Measurements from ENCODE around the gene DIAPH1.
"Not testable (repeated sequence)": the region's sequence is repeated elsewhere in the genome, so short reads cannot be mapped to it uniquely, and the experiment has no call there.

DIAPH1 gene

DNA sequence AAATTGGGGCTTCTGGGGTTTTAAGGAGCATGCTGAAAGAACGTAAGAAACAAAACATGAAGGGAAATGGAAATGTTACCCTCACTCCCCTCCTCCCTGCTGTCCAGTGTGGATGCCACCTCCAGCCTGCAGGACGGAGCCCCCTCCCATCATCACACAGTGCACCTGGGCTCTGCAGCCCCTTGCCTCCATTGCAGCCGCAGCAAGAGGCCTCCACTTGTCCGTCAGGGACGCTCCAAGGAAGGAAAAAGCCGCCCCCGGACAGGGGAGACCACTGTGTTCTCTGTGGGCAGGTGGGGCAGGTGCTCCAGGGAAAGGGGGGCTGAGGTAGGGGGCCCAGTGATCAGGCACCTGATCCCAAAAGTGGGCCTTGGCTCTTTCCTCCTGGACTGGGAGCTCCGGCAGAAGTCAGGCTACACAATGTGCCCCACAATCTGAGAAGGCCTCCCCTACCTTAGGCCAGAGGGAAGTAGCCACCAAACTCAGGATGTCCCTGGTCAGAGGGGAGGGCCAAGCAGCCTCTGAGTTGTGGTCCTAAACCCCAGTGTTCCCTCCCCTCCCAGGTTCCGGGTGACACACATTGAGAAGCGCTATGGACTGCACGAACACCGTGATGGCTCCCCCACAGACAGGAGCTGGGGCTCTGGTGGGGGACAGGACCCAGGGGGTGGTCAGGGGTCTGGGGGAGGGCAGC, 20.7 kb upstream of the DIAPH1 start:
- no peak for DNase-seq

DNA sequence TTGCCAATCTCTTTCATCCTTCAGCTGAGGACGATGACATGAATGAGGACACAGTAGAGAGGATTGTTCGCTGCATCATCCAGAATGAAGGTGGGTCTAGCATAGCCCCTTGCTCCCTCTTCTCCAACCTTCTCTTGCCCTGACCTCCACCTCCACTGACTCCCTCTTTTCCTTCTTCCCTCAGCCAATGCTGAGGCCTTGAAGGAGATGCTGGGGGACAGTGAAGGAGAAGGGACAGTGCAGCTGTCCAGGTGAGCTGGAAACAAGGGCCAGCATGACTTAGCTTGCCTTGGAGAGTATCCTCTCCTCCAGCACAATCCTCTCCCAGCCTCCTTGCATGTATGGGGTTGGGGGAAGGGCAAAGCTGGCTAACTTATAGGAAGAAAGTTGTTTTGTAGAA, 20.0 kb upstream of the DIAPH1 start:
- DNase-seq: no peak

DNA sequence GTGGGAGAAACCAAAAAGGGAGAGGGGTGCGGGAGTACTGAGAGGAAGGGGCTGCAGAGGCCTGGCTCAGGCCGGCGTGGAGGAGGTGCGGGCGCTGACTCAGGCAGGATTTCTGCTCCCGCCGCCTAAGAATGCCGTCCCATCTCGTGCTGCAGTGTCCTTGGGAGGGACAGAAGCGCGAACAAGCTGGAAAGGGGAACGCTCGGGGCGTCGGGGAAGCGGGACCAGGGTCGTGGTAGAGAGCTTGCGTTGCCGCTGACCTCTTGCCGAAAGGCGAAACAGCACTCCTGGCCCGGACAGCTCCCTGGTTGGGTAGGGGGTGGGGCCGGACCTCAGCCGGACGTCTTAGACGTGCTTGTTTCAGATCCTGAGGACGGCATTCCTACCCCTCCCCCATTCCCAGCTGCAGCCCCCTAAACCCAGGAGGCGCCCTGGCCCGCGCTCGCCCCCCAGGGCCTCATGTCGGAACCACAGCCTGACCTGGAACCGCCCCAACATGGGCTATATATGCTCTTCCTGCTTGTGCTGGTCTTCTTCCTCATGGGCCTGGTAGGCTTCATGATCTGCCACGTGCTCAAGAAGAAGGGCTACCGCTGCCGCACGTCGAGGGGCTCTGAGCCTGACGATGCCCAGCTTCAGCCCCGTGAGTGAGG, 19.1 kb upstream of the DIAPH1 start:
- peak; percentile 49 for DNase-seq

DNA sequence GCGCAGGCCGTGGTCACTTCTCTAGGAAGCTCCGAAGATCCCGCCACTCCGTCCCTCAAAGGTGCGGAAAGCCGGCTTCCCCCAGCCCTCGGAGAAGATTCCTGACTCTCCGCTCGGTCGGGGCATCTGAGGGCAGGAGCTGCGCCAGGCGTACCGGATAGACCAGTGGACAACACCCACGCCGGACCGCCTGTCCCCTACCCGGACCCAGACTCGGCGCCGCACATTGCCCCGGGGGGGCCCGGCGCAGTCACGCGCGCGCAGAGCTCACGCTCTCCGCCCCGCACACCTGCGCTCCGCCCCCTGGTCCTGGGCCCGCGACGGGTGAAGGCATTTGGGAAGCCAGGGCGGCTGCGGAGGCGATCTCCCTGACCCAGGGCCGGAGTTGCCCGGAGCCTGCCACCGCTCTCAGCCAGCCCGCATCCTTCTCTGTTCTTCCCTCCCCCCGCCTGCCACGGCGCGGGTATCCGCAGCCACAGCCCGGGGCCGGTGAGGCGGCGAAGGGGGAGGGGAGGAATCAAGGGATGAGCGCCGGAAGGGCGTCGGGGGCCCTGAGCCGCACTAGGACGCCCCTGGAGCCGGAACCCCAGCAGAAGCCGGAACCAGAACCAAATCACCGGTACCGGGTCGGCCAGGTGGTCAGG, 18.4 kb upstream of the DIAPH1 start:
- no peak for DNase-seq

DNA sequence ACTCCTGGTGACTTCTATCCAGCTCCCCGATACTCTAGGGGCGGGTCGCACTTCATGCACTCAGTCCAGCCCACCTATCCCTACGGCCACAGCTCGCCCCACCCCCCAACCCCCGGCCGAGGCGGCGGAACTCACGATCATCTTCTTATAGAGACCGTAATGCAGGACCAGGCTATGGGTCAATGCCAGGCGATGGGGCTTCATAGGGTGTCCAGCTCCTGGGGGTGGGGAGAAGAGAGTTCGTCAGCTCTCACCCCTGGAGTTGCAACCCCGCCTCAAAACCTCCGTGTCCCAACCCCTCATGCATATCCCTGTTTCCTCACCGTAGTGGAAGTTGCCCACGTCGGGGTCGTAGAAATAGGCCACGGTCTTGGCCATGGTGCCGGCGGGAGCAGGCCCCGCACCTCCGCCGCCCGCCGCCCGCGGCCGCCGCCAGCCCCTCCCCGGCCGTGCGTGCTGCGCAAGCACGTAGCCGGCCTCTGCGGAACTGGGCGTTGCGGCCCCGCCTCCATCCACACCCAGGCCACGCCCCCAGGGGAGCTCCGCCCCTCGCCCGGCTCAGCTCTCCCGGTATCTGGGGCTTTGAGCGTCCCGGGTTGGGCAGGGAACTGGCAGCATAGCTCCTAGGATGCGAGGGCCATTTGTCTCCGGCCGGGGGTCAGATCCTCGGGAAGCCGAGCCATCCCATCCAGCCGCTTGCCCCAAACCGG, 17.8 kb upstream of the DIAPH1 start, which contains the start of the genes HDAC3 and RELL2:
TSS of gene HDAC3 (minus strand) at position 437 of the 710 bp plus-strand sequence. CDS start at position 378, 59 bp downstream.
TSS of gene RELL2 (plus strand) at position 585 of the 710 bp plus-strand sequence. CDS start 1,229 bp downstream, outside the sequence.
- no peak for DNase-seq

DNA sequence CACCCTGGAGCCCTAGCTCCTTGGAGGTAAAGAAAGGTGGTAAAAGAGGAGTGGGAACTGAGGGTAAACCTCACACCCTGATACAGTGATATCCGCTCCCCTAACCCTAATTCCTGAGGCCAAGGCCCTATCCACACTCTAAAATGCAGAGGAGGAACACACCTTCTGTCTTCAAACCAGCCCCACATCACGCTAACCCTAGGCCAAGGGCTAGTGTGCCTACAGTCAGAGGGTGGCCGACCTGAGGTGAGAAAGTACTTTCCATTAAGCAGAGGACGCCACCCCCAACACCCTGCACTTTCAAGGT, 17.3 kb upstream of the DIAPH1 start:
- DNase-seq: no peak

DNA sequence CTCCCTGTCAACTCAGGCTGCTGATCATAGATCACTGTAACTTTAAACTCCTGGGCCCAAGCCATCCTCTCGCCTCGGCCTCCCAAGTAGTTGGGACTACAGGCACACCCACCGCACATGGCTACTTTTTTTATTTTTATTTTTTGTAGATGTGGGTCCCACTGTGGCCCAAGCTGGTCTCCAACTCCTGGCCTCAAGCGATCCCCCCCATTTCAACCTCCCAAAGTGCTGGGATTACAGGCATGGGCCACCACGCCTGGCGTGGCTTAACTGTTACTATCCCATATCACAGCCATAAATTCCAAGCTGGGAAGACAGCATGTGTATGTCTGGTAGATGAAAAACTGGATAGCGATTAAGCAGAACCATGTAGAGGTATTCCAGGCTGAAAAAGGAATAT, 16.8 kb upstream of the DIAPH1 start:
- DNase-seq: no peak

DNA sequence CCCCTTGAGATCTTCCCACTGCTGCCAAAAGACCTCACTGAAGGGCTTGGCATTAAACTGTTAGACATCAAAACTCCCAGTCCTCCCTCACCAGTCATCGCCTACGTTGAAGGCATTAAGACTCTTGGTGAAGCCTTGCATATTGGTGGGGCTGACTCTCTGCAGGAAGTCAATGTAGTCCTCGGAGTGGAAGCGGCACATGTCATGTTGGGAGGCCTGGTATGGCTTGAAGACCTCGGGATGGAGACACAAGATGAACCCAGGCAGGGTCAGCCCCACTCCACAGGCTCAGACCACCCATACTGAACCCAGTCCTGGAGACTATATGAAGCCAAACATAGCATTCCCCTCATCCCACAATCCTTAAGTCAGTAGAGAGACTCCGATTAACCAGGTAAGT, 15.9 kb upstream of the DIAPH1 start:
- no peak for DNase-seq

DNA sequence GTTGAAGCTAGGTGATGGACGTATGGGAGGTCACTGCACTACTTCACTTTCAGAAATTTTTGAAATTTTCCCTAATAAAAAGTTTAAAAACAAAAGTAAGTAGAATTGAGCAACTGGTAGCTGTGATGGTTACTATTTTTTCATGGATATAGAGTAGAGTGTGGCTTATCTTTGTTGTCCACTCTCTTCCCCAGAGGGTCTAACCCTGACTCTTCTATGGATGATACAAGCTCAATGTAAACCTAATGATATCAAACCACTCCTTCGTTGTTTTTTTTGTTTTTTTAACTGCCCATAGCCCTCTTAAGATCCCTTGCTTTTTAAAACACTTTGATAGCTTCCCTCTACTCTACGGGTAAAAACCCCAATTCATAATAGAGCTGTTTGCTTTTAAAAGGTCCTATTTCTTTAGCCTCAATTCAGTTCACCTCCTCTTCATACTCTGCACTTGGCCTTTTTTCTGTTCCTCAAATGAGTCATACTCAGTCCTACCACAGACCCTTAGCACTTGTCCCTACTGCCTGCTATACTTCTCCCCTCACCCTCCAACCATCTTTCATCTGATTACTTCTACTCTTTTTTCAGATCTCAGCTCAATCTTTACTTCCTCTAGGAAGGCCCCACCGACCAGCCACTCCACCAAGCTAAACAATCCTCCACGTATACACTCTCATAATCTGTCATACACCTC, 15.2 kb upstream of the DIAPH1 start:
- peak; percentile 66 for DNase-seq

DNA sequence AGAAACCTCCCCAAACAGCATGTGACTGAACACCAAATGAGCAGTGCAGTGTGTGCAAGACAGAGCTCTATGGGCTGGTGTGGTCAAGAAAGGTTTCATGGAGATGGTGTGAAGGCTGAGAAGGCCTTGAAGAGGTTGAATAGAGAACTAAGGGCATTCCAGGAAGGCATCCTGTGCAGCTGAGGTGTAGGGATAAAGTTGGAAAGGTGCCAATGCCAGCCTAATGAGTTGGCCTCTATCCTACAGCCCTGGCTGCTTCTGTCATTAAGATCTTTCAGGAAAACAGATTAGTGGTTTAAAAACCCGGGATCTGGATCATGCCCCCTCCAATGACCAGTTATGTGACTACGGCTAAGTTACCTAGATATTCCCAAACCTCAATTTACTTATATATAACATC, 13.8 kb upstream of the DIAPH1 start:
- no peak for DNase-seq

DNA sequence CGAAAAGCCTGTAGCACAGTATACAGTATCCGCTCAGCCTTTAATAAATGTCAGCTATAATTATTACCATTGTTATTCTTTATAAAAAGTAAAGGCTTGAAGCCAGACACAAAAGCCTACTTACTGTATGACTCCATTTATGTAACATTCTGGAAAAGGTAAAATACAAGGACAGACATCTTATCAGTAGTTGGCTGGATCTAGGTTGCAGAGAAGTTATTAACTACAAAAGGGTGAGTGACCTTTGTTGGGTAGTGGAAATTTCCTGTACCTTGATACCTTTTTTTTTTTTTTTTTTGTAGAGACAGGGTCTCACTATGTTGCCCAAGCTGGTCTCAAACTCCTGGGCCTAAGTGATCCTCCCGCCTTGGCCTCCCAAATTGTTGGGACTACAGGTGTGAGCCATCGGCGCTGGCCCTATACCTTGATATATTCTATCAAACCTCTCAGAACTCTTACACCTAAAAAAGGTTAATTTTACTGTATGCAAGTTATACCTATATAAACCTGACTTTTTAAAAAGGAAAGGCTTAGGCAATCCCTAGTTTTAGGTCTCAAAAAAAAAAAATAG, 11.9 kb upstream of the DIAPH1 start:
- no peak for DNase-seq

DNA sequence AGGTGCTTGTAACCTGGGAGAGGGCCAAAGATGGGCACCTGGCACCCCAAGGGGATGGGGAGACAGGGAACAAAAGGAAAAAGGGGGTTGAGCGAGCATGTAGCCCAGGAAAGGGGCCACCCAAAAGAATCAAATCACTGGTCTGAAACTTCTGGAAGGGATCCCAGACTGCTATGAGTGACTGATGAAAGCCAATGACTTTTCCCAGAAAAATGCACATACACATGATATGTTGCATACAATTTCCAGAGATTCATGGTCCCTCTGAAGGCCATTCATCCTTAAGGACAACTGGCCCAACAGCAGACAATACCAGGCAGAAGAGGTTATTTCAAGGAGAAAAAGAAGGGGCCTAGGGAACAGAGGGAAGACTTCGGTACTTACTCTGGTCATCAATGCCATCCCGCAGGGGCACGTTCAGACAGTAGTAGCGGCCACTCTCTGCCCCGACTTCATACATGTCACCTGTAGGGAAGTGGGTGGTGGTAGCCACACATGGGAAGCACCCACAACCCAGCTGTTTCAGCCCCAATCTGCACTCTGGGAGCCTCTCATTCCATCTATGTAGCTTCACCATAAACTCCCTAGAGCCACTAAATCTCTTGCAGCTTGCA, 9.5 kb upstream of the DIAPH1 start:
- no peak for DNase-seq

DNA sequence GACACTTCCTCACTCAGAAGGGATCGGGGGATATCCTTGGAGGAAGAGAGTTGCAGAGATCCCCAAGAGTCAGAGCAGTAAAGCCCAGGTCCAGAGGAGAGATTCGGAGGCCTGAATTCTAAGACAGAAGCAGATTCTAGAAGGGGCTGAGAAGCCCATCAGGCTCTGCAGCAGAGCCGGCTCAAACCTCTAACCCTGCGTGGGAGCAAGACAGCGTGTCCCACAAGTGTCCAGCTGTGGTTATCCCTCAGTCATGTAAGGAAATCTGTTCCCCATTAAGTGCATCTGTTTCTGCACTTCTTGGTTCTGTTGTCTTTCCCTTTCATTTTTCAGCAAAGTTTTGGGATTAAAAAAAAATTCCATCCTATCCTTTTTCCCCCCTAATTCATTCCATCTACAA, 4.8 kb upstream of the DIAPH1 start:
- DNase-seq: no peak

DNA sequence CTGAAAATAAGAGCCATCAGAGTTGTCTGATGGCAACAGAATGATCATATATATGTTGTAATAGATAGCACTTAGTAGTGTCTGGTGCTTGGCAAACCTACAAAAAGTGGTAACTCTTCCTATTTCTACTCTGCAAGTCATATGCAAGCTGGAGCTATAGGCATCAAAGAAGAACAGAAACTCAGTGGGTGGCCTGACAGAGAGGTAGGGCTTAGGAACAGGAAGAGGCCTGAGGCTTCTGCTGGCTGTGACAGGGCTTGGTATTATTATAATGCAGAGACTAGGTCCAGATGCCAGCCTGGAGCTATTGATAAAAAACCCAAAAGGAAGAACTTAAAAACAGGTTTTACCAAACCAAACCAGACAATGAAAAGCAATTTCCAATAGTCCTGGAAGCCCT, 4.4 kb upstream of the DIAPH1 start:
- DNase-seq: peak; percentile 94

DNA sequence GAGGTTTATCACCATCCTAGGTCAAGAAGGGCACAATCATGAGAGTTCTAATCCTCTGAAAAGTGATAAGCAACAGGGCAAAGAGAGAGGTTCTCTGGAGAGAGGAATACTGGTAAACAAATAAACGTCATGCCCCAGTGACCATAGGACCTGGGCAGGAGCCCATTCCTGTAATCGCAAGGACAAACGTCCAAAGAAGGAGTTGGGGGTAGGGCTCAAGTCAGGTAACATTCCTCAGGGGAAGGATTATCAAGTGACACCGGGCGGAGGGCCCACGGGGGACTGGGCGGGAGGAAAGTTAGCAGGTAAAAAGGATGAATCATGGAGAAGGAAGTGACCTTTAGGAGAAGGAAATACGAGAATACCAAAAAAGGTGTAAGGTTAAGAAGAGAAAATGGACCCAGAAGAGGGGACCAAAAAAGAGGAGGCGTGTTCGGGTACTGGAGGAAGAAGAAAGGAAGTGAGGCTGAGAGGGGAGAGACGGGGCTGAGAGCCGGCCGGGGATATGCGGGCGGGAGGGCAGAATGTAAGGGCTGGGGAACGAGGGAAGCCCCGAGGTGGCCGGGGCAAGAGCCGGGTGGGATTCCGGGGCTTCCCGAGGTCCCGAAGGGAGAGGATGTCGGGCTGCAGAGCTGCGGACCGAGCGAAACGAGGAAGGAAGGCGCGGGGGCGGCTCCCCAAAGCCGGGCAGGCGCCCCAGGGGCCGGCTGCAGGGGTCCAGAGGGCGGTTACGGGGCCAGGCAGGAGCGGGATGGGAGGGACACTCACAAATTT, 583 bp downstream of the DIAPH1 start:
- DNase-seq: no peak

DNA sequence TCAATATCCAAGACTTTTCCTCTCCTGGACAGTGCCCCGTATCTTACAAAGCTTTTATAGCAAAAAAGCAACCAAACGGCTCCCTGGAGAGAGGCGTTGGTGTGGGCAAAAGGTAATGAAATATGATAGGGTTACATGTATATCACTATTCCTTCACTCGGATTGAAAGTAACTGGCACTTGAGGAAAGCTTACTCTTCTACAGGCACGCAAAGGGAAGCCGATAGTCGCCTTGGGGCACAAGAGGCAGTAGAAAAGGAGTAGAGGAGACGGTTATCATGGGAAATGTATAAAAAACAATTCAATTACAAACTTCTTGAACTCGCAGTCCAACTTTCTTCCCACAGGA, 1.1 kb downstream of the DIAPH1 start:
- DNase-seq: no peak

DNA sequence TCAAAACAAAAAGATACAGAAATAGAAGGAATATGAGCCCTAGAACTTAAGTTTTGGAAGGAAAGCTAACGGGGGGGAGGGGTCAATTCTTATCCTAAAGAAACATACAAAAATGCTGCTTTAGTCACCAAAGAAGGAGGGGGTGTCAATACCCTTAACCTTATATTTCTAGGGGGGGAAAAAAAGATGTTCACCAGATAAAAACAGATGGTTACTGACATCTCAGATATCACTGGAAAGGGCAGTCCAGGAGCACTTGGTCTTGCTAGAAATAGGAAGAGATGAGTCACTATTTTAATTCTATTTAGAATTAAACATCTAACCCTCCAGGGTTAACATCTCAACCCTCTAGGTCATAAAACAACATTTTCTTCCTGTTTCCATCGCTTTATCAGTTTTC, 1.7 kb downstream of the DIAPH1 start:
- no peak for DNase-seq

DNA sequence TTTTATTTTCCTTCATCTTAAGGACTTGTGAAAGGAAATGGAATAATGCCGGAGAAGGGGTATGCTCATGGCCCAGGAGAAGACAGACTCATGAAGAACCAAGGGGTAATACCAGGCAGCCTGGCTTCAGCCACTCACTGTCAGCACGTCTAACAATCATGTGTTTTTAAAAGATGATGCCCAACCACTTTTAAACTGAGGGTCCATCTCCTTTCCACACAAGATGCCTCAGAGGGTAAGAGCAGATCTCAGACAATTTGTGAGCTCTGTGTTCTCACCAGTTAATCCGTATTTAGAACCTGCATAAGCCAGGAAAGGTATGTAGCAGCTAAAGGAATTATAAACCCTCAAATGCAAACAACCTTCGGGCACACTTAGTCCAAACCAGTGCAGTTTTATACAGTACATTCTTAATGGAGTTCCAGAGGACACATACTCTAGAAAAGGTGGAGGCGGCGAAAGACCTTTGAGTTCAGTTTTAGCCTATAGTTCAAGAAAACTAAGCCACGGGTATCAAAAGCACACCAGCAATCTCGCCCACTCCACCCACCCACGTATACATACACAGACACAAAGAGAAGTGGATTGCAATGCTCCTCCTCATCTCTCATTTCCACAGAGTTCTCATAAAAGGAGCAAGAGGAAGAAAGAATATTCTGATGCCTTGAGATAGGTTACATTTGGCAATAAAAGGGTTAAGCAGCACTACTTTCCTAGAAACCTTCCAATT, 2.6 kb downstream of the DIAPH1 start:
- no peak for DNase-seq

DNA sequence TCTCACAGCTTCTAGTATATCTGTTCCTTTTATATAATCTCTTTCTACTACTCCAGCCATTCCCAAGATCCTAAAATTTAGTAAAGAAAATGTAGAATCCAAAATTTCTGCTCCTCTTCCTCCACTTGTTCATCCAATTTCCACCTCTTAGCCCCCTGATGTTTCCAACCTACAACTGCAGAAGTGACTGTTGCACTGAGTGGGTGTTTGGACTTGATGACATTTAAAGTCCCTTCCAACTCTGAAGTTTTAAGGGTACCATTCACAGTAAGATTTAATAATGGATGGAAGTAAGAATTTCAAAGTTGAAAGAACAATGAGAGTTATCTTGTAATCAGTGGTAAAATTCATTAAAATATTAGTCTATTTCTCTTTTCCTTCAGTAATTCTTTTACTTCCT, 5.5 kb downstream of the DIAPH1 start:
- DNase-seq: no peak

DNA sequence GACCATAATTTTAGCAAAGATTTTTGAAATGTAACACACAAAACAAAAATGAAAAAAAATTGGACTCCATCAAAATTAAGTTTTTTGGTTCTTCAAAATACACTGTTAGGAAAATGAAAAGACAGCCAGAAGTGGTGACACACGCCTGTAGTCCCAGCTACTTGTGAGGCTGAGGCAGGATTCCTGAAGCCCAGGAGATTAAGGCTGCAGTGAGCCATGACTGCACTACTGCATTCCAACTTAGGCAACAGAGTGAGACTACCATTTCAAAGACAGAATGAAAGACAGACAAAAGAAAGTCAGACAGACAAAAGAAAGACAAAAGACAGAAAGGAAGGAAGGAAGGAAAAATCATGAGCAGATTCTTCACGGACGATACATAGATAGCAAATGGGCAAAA, 7.5 kb downstream of the DIAPH1 start:
- no peak for DNase-seq

DNA sequence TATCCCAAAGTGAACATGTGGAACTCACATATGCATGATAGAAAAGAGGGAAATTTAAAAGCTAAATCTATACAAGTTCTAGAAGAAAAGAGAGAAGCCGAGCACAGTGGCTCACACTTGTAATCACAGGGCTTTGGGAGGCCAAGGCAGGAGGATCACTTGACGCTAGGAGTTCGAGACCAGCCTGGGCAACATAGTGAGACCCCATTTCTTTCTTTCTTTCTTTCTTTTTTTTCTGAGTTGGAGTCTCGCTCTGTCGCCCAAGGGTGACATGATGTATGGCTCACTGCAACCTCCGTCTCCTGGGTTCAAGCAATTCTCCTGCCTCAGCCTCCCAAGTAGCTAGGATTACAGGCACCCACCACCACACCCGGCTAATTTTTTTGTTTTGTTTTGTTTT, 8.9 kb downstream of the DIAPH1 start:
- DNase-seq: not testable (repeated sequence)
